ENCODE measurements around the gene VANGL1.
A peak's percentile ranks its signal among the peaks of the same experiment; 100 is the strongest.

Gene VANGL1

DNA sequence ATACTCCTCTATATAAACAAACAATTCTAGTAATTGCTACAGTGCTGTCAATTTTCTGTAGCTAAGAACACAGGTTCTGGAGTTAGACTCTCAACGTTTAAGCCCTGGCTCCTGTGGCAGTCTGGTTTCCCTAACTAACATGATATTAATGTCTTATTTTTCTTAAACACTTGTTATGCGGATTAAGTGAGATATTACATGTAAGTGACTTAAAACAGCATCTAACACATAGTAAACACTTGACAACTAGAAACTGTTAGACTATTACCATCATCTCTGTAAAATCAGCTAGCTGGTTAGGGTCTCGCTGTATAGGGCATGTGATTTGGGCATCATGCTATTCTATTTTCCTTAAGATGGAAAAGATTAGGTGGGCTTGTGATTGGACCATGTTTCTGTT, 2.3 kb downstream of the VANGL1 start:
- DNase-seq: no peak

DNA sequence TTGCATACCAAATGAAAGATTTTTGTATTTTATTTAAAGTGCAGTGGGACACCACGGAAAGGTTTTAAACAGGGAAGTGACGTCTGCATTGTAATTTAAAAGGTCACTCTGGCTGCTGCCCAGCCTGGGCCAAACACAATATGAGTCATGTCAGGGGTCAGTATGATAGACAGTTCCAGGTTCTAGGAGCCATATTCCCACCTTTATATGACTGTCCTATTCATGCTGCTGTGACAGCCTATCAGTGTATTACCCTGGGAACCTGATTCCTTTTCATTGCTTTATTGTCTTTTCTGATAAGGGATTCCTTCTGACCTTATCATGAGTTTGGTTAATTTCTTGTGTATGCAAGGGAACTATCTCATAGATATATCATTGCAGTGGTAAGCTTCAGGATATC, 5.3 kb downstream of the VANGL1 start:
- no peak for DNase-seq

DNA sequence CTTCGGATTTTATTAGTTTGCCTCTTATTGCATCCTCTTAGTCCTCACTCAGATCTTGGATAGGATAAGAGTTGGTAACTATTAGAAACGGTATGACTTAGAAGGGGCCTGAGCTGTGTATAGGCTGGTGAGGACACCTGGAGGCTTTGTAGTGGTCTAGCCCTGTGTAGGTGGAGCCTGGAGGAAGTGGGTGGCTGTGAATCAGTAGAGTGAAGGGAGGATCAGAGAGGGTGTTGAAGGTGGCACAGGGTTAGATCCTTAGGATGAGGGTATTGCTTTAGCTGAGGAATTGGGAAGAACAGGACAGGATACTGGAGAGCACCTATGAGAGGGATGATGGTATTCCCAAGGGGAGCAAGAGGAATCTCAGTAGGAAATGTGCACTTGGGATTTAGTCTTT, 5.7 kb downstream of the VANGL1 start:
- no peak for DNase-seq

DNA sequence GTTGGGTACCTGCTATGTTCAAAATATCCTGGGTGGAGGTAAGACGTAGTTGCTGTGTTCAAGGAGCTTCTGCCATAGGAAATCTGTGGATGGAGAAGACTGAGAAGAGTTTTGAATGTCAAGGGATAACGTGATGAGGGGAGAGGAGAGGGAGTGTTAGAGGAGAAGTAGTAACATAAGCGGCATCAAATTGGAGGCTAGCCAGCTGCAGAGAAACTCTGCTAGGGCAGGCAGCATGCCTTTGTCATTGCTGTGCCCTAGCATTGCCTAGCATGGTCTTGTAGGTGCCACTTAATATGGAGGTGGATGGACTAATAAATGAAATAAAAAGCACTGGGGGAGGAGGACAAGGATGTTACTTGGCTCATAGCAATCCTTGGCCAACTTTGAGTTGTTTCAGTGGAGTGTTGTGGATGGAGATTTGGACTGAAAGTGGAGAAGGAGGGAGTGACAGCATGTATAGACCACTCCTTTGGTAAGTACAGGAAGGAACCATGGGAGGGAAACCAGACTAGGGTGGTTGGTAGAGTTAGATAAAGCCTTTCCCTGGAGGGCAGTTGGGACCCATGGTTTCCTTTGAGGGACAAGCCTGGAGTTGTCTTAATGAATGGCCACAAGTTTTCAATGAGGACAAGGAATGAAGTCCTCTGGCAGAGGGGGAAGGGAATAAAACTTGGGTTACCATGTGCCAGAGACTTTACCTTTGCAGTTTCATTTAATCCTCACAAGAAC, 6.3 kb downstream of the VANGL1 start:
- no peak for DNase-seq

DNA sequence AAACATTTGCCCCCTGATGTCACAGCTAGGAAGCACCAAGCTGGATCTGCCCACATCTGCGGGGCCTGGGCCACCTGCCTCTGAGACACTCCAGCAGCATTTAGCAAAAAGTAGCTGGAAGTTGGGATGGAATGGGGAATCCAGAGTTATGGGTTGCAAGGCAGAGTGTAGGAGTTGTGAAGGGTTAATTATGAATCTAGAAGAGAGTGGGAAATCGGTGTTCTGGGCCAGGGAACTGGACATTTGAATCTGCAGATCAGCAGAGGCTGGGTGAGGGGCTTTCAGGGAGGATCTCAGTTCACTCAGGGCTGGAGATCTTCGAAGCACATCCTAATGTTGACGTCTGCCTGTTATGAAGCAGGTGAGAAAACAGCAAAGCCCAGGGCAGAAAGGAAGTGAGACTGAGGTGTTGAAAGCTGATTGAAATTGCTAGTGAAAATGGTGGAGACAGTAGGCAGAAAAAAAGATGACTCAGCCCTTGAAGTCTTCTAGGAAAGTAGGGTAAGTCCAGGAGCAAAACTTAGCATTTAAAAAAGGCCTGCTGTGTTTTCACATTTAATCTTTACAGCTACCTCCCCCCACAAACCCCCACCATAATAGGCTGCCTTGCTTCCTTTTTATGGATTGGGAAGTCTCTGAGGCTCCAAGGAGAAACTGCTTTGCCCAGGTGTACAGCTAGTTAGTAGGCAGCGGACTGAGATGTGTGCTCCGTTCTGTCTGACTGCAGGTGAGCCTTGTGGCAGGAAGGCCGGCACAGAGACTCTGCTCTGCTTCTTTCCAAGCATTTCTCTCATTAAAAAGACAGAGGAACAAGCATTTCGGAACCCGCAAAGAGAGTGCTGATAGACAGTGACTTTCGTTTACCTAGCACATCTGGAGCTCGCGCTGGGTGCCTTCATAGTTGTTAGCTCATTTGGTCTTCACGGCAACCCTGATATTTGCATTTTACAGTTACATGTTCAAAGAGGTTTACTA, 7.2 kb downstream of the VANGL1 start:
- peak; percentile 20 for DNase-seq

DNA sequence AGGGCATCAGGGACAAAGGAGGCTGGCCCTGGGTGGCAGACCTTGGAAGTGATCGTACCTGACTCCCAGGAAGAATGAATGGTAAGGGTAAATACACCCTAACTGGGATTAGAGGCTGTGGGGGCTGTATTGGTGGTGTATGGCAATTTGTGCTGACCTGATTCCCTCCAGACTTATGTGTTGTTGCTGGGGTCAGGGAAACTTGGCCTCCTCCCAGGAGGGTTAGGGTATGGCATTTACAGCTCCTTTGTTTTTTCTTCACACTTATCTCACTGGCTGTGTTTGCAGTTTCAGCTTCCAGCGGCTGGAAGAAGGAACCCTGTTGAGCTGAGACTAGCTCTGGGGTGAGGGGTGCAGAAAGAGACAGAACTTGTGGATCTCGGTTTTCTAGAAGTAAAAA, 8.2 kb downstream of the VANGL1 start:
- no peak for DNase-seq

DNA sequence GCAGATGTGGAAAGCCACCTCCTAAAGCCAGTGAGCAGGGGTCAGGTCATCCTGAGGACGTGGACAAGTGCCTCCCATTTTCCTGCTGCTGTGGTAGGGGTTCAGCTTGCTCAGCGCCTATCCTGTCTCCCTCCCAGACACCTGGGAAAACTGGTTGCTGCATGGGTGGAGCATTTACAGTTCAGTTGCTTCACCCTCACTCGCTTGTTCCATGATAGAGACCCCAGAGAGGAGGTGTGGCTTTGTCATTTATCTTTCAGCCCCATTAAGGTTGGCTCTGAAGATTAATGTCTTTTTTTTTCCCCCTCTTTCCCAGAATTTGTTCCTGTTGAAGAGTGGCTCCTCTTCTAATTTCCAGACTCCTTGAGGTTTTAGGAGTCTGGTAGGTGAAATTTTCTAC, 9.2 kb downstream of the VANGL1 start:
- DNase-seq: no peak

DNA sequence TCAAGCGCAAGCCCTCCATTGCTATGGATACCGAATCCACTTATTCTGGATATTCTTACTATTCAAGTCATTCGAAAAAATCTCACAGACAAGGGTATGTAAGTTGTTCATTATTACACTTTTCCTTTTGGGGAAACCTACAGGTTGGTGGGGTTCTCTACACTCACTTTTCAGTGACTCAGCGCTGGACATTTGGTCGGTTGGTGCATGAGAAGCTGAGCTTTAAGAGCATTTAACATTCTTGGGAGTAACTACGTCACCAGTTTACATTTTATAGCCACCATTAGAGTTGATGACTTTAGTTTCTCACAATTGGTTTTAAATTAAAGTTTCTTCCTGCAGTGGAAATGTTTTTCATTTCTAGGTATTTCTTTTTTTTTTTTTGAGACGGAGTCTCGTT, 9.6 kb downstream of the VANGL1 start:
- DNase-seq: no peak

DNA sequence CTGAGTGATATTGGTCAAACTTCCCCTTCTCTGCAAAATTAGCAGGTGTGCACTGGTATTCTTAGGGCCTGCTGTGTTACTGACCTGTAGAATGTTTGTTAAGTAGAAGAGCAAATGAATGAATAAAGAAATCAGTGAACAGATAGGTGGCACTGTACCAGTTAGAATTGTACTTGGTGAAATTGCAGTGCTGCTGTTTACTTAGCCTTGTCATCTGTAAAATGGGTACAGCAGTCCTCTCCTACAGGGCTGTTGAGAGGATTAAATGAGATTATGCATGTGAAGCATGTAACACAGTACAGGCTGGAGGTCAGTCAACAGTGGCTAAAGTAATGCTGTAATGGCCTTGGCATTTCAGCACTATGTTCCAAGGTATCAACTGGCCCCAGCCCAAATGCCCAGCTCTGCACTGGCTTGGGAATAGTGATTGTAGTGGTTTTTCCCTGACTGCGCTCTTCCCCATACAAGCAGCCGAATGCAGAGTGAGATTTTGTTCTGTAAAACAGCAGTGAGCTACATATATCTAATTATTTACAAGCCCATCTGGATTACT, 10.5 kb downstream of the VANGL1 start:
- DNase-seq: no peak

DNA sequence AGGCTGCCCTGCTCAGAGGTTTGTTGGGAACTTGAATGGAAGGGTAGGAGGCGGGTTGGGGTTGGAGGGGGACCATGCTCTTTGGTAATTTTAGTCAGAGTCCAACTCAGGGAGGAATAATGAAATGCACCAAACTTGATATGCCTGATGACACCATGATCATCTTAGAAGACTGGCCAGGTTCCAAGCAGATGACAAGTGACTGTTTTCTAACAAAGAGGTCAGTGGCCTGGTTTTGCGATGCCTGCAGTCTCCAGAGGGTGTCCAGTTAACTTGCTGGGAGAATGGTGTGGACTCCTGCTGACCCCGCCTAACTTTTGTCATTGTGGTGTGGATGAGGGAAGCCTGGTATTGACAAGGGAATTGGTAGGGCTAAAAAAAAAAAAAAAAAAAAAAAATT, 12.4 kb downstream of the VANGL1 start:
- no peak for DNase-seq

DNA sequence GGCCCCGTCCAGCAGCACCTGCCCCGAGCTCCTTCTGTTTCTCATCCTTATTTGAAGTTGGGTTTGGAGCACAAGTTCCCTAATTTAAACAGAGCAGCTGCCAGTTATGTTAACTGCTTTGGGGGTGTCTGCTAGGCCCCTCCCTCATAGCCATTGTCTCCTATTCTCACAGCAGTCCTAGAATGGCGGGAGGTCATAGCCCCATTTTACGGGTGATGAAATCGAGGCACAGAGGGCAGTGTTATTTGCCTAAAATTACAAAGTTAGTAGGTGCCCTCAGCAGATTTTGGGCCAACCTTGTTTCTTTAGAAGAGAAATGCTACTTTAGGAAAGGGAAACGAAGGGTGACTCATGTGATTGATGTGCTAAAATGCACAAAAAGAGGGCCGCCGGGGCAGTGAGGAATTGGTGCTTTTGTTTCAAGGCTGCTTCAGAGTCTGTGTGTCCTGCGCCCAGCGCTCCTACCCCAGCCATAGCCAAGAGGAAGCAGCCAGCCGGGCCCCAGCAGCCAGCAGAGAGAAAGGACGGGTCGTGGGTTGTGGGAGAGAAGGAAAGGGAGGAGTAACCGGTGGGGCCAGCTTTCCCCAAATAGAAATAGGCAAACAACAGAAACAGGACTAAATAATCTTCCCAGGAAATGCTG, 13.0 kb downstream of the VANGL1 start:
- peak; percentile 52 for DNase-seq

DNA sequence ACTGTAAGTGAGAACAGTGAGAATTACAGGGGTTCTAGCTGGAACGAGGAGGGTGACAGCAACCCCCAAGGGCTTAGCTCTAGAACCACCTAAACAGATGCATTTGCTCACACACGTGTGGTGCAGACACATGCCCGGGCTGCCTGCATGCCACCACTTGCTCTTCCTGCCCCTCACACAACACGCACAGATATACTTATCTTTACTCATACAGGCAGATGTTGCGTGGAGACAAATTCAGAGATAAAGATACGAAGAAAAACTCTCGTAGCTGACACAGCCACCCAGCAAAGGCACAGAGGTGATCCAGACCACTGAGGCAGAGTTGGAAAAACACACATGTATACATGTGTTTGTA, 13.5 kb downstream of the VANGL1 start:
- no peak for DNase-seq

DNA sequence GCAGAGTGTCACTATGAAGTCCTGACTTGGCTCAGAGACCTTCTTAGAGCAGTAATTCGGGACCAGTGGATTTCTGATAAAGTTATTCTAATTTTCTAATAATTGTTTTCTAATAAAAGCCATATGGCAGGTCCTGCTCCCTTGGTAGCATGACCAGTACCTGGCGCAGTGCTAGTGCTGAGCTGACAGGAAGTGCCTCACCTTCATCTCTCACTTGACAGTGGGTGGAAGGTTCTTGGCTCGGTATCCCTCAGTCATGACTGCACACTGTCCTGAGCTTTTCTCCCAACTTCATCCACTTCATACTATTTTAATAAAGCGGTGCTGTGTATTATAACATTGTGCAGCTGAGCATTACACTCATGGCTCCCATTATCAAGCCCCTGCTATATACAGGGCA, 14.1 kb downstream of the VANGL1 start:
- DNase-seq: no peak

DNA sequence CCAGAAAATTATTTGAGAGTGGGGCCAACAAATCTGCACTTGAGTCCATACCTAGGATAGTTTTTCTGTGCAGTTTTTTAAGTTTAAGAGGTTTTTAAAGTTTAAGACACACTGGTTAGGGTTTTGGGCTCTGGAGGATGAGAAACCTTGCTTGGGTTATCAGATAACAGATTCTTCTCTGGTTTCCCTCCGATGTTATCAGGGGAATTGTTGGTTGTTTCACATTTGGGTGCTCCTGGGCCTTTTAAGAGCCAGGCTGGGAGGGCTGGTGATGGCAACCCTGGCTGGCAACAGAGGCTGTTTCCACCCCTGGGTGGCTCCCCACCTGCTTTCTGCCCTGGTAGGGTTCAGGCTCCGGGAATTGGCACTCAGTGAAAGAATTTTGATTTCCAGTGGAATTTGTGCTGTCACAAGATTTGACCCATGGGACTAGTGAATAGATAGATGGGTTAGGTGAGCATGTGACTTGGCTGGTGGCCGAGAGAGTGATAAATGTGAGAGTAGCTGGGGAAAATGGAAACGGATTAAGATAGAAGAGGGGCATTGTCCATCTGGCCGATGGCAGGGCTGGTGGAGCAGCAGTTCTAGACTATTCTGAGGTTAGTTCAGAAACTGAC, 14.8 kb downstream of the VANGL1 start:
- no peak for DNase-seq

DNA sequence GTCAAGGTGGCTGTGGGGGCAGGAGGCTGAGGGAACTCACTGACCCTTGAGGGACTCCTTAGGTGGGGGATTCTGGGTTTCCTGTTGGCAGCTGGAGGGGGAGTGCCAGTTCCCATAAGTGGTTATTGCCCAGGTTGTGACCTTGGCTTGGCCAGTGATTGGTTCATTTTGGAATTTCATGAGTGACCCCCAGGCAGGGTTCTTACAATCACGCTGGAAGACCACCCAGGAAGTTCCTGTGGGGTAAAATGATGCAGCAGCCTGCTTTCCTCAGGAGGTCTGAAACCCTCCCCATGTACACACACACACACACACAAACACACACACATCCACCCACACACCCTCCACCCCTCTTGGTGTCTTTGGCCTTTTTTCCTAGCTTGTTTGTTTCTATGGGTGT, 16.9 kb downstream of the VANGL1 start:
- DNase-seq: no peak

DNA sequence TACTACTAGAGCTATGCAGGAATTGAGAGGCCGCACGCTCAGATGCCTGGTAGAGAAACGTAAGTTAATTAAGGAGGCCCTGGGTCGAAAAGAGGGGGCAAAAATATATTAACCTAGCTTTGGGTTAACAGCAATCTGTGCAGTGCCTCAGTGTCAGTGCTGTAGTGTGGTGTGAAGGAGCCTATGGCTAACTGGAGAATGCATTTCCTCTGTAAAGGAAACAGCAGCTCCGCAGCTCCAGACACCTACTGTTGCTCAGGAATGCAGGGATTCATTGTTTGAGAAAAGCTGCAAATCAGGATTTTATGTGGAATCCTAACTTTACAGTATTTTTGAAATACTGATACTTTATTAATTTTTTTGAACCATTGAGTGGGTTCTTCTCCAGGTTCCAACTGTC, 18.4 kb downstream of the VANGL1 start:
- DNase-seq: no peak

DNA sequence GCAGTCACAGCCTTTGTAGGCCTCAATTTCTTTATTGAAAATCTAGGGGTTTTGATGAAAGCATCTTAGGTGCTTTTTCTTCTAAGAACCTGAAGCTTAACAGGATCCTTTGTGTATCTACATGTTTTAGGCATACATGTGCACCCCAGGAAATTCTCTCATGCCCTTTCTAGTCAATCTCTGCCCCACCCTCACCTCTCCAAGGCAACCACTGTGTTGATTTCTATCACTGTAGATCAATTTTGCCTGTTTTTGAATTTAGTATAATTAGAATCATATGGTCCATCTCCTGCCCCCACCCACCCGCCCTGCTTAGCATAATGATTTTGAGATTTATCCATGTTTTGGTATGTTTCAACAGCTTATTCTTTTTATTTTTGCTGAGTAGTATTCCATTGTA, 19.4 kb downstream of the VANGL1 start:
- DNase-seq: no peak

DNA sequence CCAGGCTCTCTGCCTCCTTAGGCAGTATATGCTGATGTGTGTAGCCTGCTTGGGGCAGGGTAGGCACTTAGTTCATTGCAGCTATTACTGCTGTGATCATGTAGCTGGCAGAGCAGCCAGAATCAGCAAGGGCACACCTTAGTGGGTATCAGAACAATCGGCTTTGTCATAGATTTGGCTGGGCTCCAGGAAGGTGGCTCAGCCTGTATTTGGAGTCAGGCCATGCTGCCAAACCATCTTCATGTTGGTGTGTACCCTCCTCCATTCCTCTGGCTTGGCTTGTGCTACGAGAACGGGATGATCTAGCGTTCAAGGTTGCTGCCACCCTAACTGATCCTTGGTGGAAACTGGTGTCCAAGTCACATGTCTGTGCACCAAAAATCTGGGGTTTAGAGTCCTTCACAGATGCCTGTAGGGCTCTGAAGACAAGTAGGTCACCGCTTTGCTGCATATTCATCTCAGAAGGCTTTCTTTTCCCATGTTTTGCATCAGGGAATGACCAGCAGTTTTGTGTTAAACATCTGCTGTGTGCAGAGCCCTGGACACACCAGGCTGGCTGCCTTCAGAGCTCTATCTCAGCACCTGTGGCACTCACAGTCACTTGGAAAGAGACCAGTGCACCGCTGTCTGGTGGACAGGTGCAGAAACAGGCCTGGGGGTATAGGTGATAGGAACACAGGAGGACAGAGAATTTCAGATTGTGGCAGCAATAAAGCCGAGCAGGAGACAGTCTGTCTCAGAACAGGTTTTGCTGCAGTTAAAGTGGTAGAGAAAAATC, 23.7 kb downstream of the VANGL1 start:
- DNase-seq: no peak

DNA sequence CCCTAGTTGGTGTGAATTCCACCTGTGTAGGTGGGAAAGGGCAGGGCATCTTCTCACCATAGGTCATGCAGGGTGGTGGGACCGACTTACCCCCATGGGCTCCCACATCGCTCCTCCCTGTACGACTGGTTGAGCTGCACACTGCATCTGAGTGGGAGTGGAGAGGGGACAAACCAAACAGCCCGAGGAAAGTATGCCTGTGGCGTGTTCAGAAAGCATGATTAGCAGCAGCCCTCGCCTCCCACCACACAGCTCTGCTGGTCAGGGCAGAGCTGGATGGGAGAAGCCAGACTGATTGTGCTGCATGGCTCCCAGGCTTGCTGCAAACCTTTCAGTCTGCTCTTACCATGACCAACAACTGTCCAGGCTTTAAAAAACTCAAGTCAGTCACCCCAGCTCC, 24.4 kb downstream of the VANGL1 start:
- no peak for DNase-seq

DNA sequence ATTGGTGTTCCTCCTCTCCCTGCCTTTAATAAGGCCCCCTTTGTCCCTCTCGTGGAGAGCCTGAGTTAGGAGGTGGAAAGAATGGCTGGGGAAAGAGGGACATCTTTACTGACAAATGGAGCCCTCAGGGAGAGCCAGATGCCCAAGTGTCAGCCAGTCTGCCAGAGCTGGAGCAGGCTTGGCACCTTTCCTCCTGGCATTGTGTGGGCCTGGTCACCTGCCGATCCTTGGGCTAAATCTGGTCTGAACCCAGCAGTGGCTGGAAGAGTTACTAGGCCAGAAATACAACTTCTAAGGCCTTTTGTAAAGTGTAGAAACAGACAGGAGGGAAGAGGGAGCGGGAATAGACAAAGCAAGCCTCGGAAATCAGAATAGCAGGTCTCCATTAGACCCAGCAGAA, 24.9 kb downstream of the VANGL1 start:
- DNase-seq: no peak

DNA sequence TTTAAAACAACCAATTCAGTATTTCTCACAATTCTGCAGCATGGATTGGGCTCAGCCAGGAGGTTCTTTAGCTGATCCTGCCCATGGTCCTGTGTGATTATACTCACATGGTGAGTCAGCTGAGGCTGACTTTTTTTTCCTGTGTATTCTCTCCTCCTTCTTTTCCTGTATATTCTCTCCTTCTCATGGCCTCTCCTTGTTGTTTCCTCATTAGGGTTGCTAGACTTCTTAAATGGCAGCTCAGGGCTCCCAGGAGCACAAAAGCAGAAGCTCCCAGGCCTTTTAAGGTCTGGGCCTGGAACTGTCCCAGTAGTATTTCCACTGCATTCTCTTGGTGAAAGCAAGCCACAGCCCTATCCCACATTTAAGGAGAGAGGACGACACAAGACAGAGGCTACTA, 26.8 kb downstream of the VANGL1 start:
- peak; percentile 90 for DNase-seq

Data from fibroblast of skin of abdomen (primary cell).